Stimulated activated CD4-positive, alpha-beta T cell treated with anti-CD3 and anti-CD28 coated beads, TNF-alpha, amount 100 ng/mL, for 1 hour (primary cell): ENCODE results near the gene TRIM62.

Source experiments
- DNase-seq, 3 donors: peaks; one replicate each; pipeline ENCODE4 v3.0.0-alpha.2; 2020; ENCODE audit warnings: low read depth in 3 of 3, low spot score in 1 of 3

Gene TRIM62

GRCh38 chr1:33162141-33162540 lies 19.7 kb downstream of the TRIM62 start:
- DNase-seq, result no peak

- DNase-seq, result no peak
These were observed 20.7 kb downstream of the TRIM62 start for GRCh38 chr1:33161061-33161681.

- no peak for DNase-seq
These were observed 22.3 kb downstream of the TRIM62 start for GRCh38 chr1:33159577-33159976.

- DNase-seq, result no peak
These were observed 23.5 kb downstream of the TRIM62 start for GRCh38 chr1:33158366-33158765.

- DNase-seq, result no peak
These were observed 24.7 kb downstream of the TRIM62 start for GRCh38 chr1:33157131-33157530.

GRCh38 chr1:33155877-33156538 lies 25.8 kb downstream of the TRIM62 start:
- DNase-seq, result no peak

- DNase-seq, result no peak
These were observed 28.2 kb downstream of the TRIM62 start for GRCh38 chr1:33153650-33154049.

- DNase-seq, result no peak
These were observed 29.0 kb downstream of the TRIM62 start for GRCh38 chr1:33152685-33153432.

- DNase-seq, result no peak
These were observed 30.7 kb downstream of the TRIM62 start for GRCh38 chr1:33151116-33151515.

- DNase-seq, result no peak
These were observed 31.3 kb downstream of the TRIM62 start for GRCh38 chr1:33150522-33150921.

- DNase-seq, result no peak
These were observed 32.2 kb downstream of the TRIM62 start for GRCh38 chr1:33149453-33150190.

GRCh38 chr1:33148615-33149014 lies 33.2 kb downstream of the TRIM62 start:
- no peak for DNase-seq

GRCh38 chr1:33147997-33148314 lies 33.9 kb downstream of the TRIM62 start:
- DNase-seq, result no peak

- DNase-seq, result no peak
These were observed 34.4 kb downstream of the TRIM62 start for GRCh38 chr1:33147275-33147996.

- no peak for DNase-seq
These were observed 35.8 kb downstream of the TRIM62 start for GRCh38 chr1:33146003-33146402.

- no peak for DNase-seq
These were observed 38.1 kb downstream of the TRIM62 start for GRCh38 chr1:33143698-33144097.

GRCh38 chr1:33143176-33143575 lies 38.7 kb downstream of the TRIM62 start:
- no peak for DNase-seq

- DNase-seq, result no peak
These were observed 39.3 kb downstream of the TRIM62 start for GRCh38 chr1:33142483-33143064.

- DNase-seq, result no peak
These were observed 40.1 kb downstream of the TRIM62 start for GRCh38 chr1:33141781-33142180.

- no peak for DNase-seq
These were observed 40.6 kb downstream of the TRIM62 start for GRCh38 chr1:33141216-33141615.
